Spleen (tissue), 11 donors: ENCODE results near the gene ACAD9. TPM values are rescaled to one million over a fixed set of nuclear protein-coding genes. Genes with fewer than 3 reads are reported as not detected.

ENCODE experiments used
- DNase-seq: peaks from one replicate; pipeline ENCODE4 v3.0.0-alpha.2; 2020
- H3K27ac ChIP-seq, 8 donors: fragments of 200-600 bp; sonication (generic) in 7 of 8; 1 replicate in 4 of 8; 2 replicates in 4 of 8; pipeline versions ENCODE4 v1.5.0 to v1.8.0; 2016 to 2021; ENCODE audit warnings: inconsistent platforms in 4 of 8, mild to moderate bottlenecking in 4 of 8, moderate library complexity in 1 of 8
- H3K27me3 ChIP-seq, 7 donors: fragments of 200-600 bp; sonication (generic) in 6 of 7; replicated peaks in 1 of 7; 1 replicate in 4 of 7; 2 replicates in 3 of 7; pipeline versions ENCODE4 v1.5.0 to v1.8.0; 2016 to 2021; ENCODE audit warnings: inconsistent platforms in 3 of 7, mild to moderate bottlenecking in 1 of 7
- H3K36me3 ChIP-seq, 6 donors: fragments of 200-600 bp; sonication (generic) in 5 of 6; 1 replicate in 4 of 6; 2 replicates in 2 of 6; pipeline versions ENCODE4 v1.5.0 to v1.8.0; 2016 to 2021; ENCODE audit warnings: inconsistent platforms in 2 of 6
- H3K4me1 ChIP-seq, 6 donors: fragments of 200-600 bp; sonication (generic) in 5 of 6; 1 replicate in 3 of 6; 2 replicates in 3 of 6; pipeline versions ENCODE4 v1.5.0 to v1.8.0; 2016 to 2021; ENCODE audit warnings: inconsistent platforms in 3 of 6
- H3K4me3 ChIP-seq, 8 donors: fragments of 200-600 bp; sonication (generic) in 7 of 8; 1 replicate in 4 of 8; 2 replicates in 4 of 8; pipeline versions ENCODE4 v1.5.0 to v1.8.0; 2016 to 2021; ENCODE audit warnings: inconsistent platforms in 4 of 8, mild to moderate bottlenecking in 4 of 8, moderate library complexity in 2 of 8
- H3K9me3 ChIP-seq, 8 donors: fragments of 200-600 bp; sonication (generic) in 7 of 8; 1 replicate in 4 of 8; 2 replicates in 4 of 8; pipeline versions ENCODE4 v1.5.0 to v1.8.0; 2016 to 2021; ENCODE audit warnings: inconsistent platforms in 4 of 8
- CTCF ChIP-seq, 11 experiments: fragments of 200-600 bp in 7 of 11; fragments of 450-650 bp in 4 of 11; sonication (generic) in 4 of 11; IDR thresholded peaks in 8 of 11; conservative IDR thresholded peaks in 3 of 11; 1 replicate in 7 of 11; 2 replicates in 4 of 11; pipeline versions ENCODE4 v1.4.0 to v1.8.0; 2016 to 2021; ENCODE audit warnings: antibody characterized with exemption in 11 of 11, inconsistent platforms in 4 of 11, mild to moderate bottlenecking in 1 of 11
- POLR2A ChIP-seq, 3 donors: fragments of 450-650 bp; IDR thresholded peaks; one replicate each; pipeline ENCODE4 v1.5.1; 2017; ENCODE audit warnings: antibody characterized with exemption in 3 of 3, mild to moderate bottlenecking in 1 of 3
- POLR2AphosphoS5 ChIP-seq, 3 donors: sonication (generic); formaldehyde crosslinking; IDR thresholded peaks; one replicate each; pipeline ENCODE4 v1.5.1; 2017; ENCODE audit warnings: antibody characterized with exemption in 3 of 3
- WGBS, 5 donors: extraction: QIAGEN DNeasy Blood & Tissue Kit in 3 of 5; methylation state at CpG; one replicate each; pipeline versions ENCODE4 v1.1.5 to v1.1.7; 2013 to 2018; 5-methylcytosine and 5-hydroxymethylcytosine counted together
- intact Hi-C: fragments of 100-400 bp; cut with DNase I; formaldehyde crosslinking; loops from one replicate; pipeline ENCODE4 v1.15.0; 2023; ENCODE audit warnings: low total_unique reads
- polyA plus RNA-seq, 3 donors: library from polyadenylated mRNA; stranded (reverse); fragments of 200-250 nt; gene quantifications; one replicate each; pipeline ENCODE4 v1.2.1, GENCODE V29; 2013
- total RNA-seq, 7 donors: library from RNA; depleted of rRNA in 3 of 7; stranded (reverse); fragments of >200 nt in 3 of 7; fragmentation: NEBNext Ultra II Directional in 4 of 7; extraction: Animal tissue kit (Norgen Biotek cat#: 25700) in 4 of 7; gene quantifications; one replicate each; pipeline versions ENCODE4 v1.1.0 to v1.2.1, GENCODE V29; 2016 to 2021
- donor health status: healthy with polysubstance abuse.
- donor health status: DM: no; HTN: no; CAD: no; lungs with moderate emphysema.
- donor health status: DM: no; HTN: no; CAD: no.
- donor health status: Bipolar disorder and iron deficiency.
- donor health status: healthy.
- donor health status: DM: no; HTN: no; CAD: no.
- donor health status: DM: yes; HTN: yes; CAD: no.

The ACAD9 gene
- total and polyA plus RNA-seq, 10 donors = 18.8 to 52.8 (median 46.4) TPM

- intact Hi-C loops = no loop called here
- Histone ChIP-seq H3K27ac (no peak overlapping the region), H3K27me3 (no peaks in the 10 kb centered on the region), H3K9me3 (no peaks in the 10 kb centered on the region), H3K4me1 (peaks cover 0 to 15% (median 6%) of the 10 kb centered on the region in 6 donors), H3K4me3 (no peak overlapping the region), H3K36me3 (no peaks in the 10 kb centered on the region)
- WGBS, 5 donors = 52 to 85% (median 63%) methylated on average over 4 of the region's 4 CpGs
- peak; percentile 9 for DNase-seq
- TF ChIP-seq POLR2AphosphoS5 (IDR thresholded peaks at IDR 0.05) (no peak), POLR2A (IDR thresholded peaks at IDR 0.05) (no peak), CTCF (IDR thresholded peaks at IDR 0.05 in 8 of 11, conservative IDR thresholded peaks at IDR 0.05 in 3 of 11) (no peak)
Measured at GRCh38 chr3:128867200-128868125, 12.0 kb upstream of the ACAD9 start.

GRCh38 chr3:128870347-128870746, 9.1 kb upstream of the ACAD9 start:
- Histone ChIP-seq H3K27ac (no peak overlapping the region), H3K4me3 (no peak overlapping the region), H3K27me3 (no peaks in the 10 kb centered on the region), H3K36me3 (no peaks in the 10 kb centered on the region), H3K9me3 (no peaks in the 10 kb centered on the region), H3K4me1 (peaks cover 0 to 4% (median 2%) of the 10 kb centered on the region in 6 donors)
- DNase-seq = peak; percentile 11
- no peak for TF ChIP-seq POLR2A (IDR thresholded peaks at IDR 0.05)
- no peak for TF ChIP-seq POLR2AphosphoS5 (IDR thresholded peaks at IDR 0.05)
- intact Hi-C loops = no loop called here
- 93 to 99% (median 97%) methylated on average over 4 of the region's 4 CpGs for WGBS, 5 donors

GRCh38 chr3:128872282-128872681, 7.1 kb upstream of the ACAD9 start:
- TF ChIP-seq POLR2A (IDR thresholded peaks at IDR 0.05) (no peak), CTCF (IDR thresholded peaks at IDR 0.05 in 8 of 11, conservative IDR thresholded peaks at IDR 0.05 in 3 of 11) (no peak), POLR2AphosphoS5 (IDR thresholded peaks at IDR 0.05) (no peak)
- 72 to 84% (median 81%) methylated on average over 4 of the region's 4 CpGs for WGBS, 5 donors
- Histone ChIP-seq H3K4me3 (no peak overlapping the region), H3K36me3 (no peaks in the 10 kb centered on the region), H3K27ac (no peak overlapping the region), H3K27me3 (no peaks in the 10 kb centered on the region), H3K4me1 (peaks cover 0 to 20% (median 8%) of the 10 kb centered on the region in 6 donors), H3K9me3 (no peaks in the 10 kb centered on the region)
- intact Hi-C loops = no loop called here
- peak; percentile 17 for DNase-seq

- Histone ChIP-seq H3K36me3 (no peaks in the 10 kb centered on the region), H3K9me3 (no peaks in the 10 kb centered on the region), H3K4me3 (no peak overlapping the region), H3K27ac (no peak overlapping the region), H3K27me3 (no peaks in the 10 kb centered on the region), H3K4me1 (peaks cover 0 to 25% (median 12%) of the 10 kb centered on the region in 6 donors)
- intact Hi-C loops = no loop called here
- 87 to 97% (median 91%) methylated on average over 8 of the region's 8 CpGs for WGBS, 5 donors
- TF ChIP-seq POLR2A (IDR thresholded peaks at IDR 0.05) (no peak), POLR2AphosphoS5 (IDR thresholded peaks at IDR 0.05) (no peak), CTCF (IDR thresholded peaks at IDR 0.05 in 8 of 11, conservative IDR thresholded peaks at IDR 0.05 in 3 of 11) (no peak)
- peak; percentile 0 for DNase-seq
Measured at GRCh38 chr3:128872744-128873143, 6.7 kb upstream of the ACAD9 start.
